ENCODE results near the gene CSH1. TPM values are rescaled to one million over a fixed set of nuclear protein-coding genes. Genes with fewer than 3 reads are reported as not detected.

The CSH1 gene

DNA sequence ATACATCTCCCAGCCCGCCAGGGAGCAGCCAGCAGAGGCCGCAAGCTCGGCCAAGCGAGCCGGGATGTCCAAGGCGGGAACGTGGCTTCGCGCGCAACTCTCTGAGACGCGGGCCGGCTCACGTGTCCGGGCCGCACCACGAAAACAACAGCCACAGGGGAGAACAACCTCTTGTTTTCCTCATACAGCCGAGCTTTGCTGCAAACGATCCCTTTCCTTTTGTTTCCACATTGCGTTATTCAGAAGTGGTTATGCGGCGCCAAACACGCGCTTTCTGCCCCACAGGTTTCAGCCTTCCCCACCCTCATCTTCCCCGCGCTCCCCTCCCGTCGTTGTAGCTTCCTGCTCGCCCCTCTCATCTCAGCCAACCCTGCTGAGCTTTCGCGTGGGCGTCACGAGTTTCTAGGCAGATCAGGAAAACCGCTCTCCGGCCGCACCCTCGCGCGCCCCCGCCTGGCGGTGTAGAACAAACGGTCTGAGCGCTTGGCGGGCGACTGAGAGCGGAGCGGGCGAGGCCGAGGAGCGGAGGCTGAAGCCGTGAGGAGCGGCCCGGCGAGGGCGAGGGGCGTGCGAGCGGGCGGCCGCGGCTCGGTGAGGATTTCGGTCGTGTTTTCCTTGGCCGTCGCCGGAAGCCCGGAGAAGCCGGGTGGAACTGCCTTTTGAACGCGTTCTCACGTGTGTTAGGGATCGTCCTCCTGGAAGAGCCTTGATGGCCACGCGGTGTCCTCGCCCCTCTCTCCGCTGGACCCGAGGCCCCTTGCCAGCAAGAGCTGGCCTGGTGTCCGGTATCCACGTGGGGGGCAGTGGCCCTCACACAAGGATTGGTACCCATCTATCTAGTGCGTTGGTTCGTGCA, 47.3 kb downstream of the CSH1 start:
- Histone ChIP-seq H3K9ac (ENCODE audit: low read depth, low read length) (peak overlapping the region; percentile 68), H3K4me1 (ENCODE audit: control insufficient read depth, insufficient read depth, low read length) (peaks cover 8% of the 10 kb centered on the region), H3K27me3 (ENCODE audit: control insufficient read depth, insufficient read depth, low read length) (peaks cover 11% of the 10 kb centered on the region), H3K36me3 (ENCODE audit: insufficient read depth, low read length) (no peaks in the 10 kb centered on the region), H3K4me3 (ENCODE audit: low read length) (peak overlapping the region; percentile 68), H3K4me2 (ENCODE audit: low read length) (peak overlapping the region; percentile 86), H3K9me3 (replicated peaks; ENCODE audit: low read length) (no peaks in the 10 kb centered on the region)

GRCh38 chr17:63847525-63848249, 48.7 kb downstream of the CSH1 start:
- Histone ChIP-seq H3K4me2 (ENCODE audit: low read length) (no peak overlapping the region), H3K9ac (ENCODE audit: low read depth, low read length) (no peak overlapping the region)

GRCh38 chr17:63845509-63845908, 50.9 kb downstream of the CSH1 start:
- Histone ChIP-seq H3K9ac (ENCODE audit: low read depth, low read length) (no peak overlapping the region), H3K36me3 (ENCODE audit: insufficient read depth, low read length) (no peaks in the 10 kb centered on the region), H3K27me3 (ENCODE audit: control insufficient read depth, insufficient read depth, low read length) (no peaks in the 10 kb centered on the region), H3K4me3 (ENCODE audit: low read length) (no peak overlapping the region), H3K4me1 (ENCODE audit: control insufficient read depth, insufficient read depth, low read length) (peaks cover 28% of the 10 kb centered on the region), H3K9me3 (replicated peaks; ENCODE audit: low read length) (no peaks in the 10 kb centered on the region), H3K4me2 (ENCODE audit: low read length) (no peak overlapping the region)

More at GRCh38 chr17:63847525-63848249, 48.7 kb downstream of the CSH1 start:
- Histone ChIP-seq H3K9me3 (replicated peaks; ENCODE audit: low read length) (no peaks in the 10 kb centered on the region), H3K4me3 (ENCODE audit: low read length) (no peak overlapping the region), H3K27me3 (ENCODE audit: control insufficient read depth, insufficient read depth, low read length) (peaks cover 4% of the 10 kb centered on the region), H3K36me3 (ENCODE audit: insufficient read depth, low read length) (no peaks in the 10 kb centered on the region), H3K4me1 (ENCODE audit: control insufficient read depth, insufficient read depth, low read length) (peaks cover 18% of the 10 kb centered on the region)

Small RNA genes lying within 50 kb of the gene (small RNA-seq; reads per million reads assigned to genes)
- gene AC040958.1 (not detected), gene AC127029.1 (not detected), gene GH1 (not detected)

Data from skeletal muscle satellite cell (primary cell).